PC-9 (cell line): ENCODE results near the gene IGLL5. TPM values are rescaled to one million over a fixed set of nuclear protein-coding genes. Genes with fewer than 3 reads are reported as not detected.

Source experiments
- BruUV-seq: library from RNA; stranded (reverse); fragments of 400-500 nt; replicated peaks from 2 replicates; lab custom pipeline; 2021; lab: Mats Ljungman, UMichigan
- CTCF ChIA-PET: fragments of 300-600 bp; sonication (Branson Sonifier 250); formaldehyde crosslinking; loops from one replicate; lab custom pipeline; 2022; ENCODE audit warnings: antibody characterized with exemption; lab: Charles Lee
- POLR2A ChIA-PET: fragments of 300-600 bp; sonication (Branson Sonifier 250); formaldehyde crosslinking; loops from one replicate; lab custom pipeline; 2022; ENCODE audit warnings: antibody characterized with exemption; ENCODE audit not compliant: unreplicated experiment; lab: Charles Lee
- DNase-seq, 2 experiments: peaks; one replicate each; pipeline versions ENCODE4 v3.0.0 to v3.0.0-alpha.2; 2015 to 2022; ENCODE audit warnings: mixed read lengths in 1 of 2
- H2AFZ ChIP-seq: fragments of 200-600 bp; sonication (generic); 2 replicates; pipeline ENCODE4 v1.8.1; 2017; ENCODE audit warnings: antibody characterized with exemption
- H3F3A ChIP-seq: fragments of 200-600 bp; sonication (generic); 2 replicates; pipeline ENCODE4 v1.8.1; 2017; ENCODE audit warnings: antibody characterized with exemption, mild to moderate bottlenecking, low read depth; ENCODE audit not compliant: insufficient read depth
- H3K27ac ChIP-seq: fragments of 200-600 bp; sonication (generic); 2 replicates; pipeline ENCODE4 v1.6.1; 2016; ENCODE audit warnings: mixed run types
- H3K27me3 ChIP-seq: fragments of 200-600 bp; sonication (generic); 2 replicates; pipeline ENCODE4 v1.6.1; 2016; ENCODE audit warnings: low read depth, mixed run types; ENCODE audit not compliant: insufficient read depth
- H3K36me3 ChIP-seq: fragments of 200-600 bp; sonication (generic); 2 replicates; pipeline ENCODE4 v1.6.1; 2016; ENCODE audit warnings: low read depth, mixed run types
- H3K4me1 ChIP-seq: fragments of 200-600 bp; sonication (generic); replicated peaks from 2 replicates; pipeline ENCODE4 v1.6.1; 2016; ENCODE audit warnings: mixed run types; ENCODE audit not compliant: insufficient read depth
- H3K4me2 ChIP-seq: fragments of 200-600 bp; sonication (generic); 2 replicates; pipeline ENCODE4 v1.6.1; 2017; ENCODE audit warnings: mixed run types
- H3K4me3 ChIP-seq: fragments of 200-600 bp; sonication (generic); 2 replicates; pipeline ENCODE4 v1.6.1; 2016; ENCODE audit warnings: mixed run types
- H3K79me2 ChIP-seq: fragments of 200-600 bp; sonication (generic); 2 replicates; pipeline ENCODE4 v1.6.1; 2017; ENCODE audit warnings: low read depth, mixed run types
- H3K9me2 ChIP-seq: fragments of 200-600 bp; sonication (generic); 2 replicates; pipeline ENCODE4 v1.8.1; 2017; ENCODE audit warnings: mild to moderate bottlenecking; ENCODE audit not compliant: insufficient read depth
- H3K9me3 ChIP-seq: fragments of 200-600 bp; sonication (generic); 2 replicates; pipeline ENCODE4 v1.8.1; 2016; ENCODE audit warnings: low read depth; ENCODE audit not compliant: insufficient read depth
- H4K20me1 ChIP-seq: fragments of 200-600 bp; sonication (generic); 2 replicates; pipeline ENCODE4 v1.8.1; 2017; ENCODE audit not compliant: insufficient read depth
- EZH2 ChIP-seq: fragments of 200-600 bp; sonication (generic); IDR thresholded peaks from 2 replicates; pipeline ENCODE4 v1.8.0; 2017; ENCODE audit warnings: antibody characterized with exemption, low read depth
- intact Hi-C: fragments of 100-400 bp; cut with micrococcal nuclease; formaldehyde crosslinking; loops from one replicate; pipeline ENCODE4 v1.10.0; 2022; ENCODE audit not compliant: unreplicated experiment
- total RNA-seq: library from RNA; stranded (reverse); gene quantifications from 2 replicates; pipeline ENCODE4 v1.2.3, GENCODE V29; 2021
- TF ChIP-seq, protein P1 (sequence below): fragments of 200-600 bp; sonication (generic); conservative IDR thresholded peaks from 2 replicates; pipeline ENCODE4 v1.6.1; 2017; ENCODE audit warnings: mixed run types, antibody characterized with exemption, mild to moderate bottlenecking, moderate library complexity

IGLL5 gene
- total RNA-seq, 1 experiment from 2014 or later: not detected

- H3K9me3 ChIP-seq: no peaks in the 10 kb centered on the region
- H3K27ac ChIP-seq: no peak overlapping the region
- no peak overlapping the region for H3K4me3 ChIP-seq
- TF ChIP-seq, protein P1, sequence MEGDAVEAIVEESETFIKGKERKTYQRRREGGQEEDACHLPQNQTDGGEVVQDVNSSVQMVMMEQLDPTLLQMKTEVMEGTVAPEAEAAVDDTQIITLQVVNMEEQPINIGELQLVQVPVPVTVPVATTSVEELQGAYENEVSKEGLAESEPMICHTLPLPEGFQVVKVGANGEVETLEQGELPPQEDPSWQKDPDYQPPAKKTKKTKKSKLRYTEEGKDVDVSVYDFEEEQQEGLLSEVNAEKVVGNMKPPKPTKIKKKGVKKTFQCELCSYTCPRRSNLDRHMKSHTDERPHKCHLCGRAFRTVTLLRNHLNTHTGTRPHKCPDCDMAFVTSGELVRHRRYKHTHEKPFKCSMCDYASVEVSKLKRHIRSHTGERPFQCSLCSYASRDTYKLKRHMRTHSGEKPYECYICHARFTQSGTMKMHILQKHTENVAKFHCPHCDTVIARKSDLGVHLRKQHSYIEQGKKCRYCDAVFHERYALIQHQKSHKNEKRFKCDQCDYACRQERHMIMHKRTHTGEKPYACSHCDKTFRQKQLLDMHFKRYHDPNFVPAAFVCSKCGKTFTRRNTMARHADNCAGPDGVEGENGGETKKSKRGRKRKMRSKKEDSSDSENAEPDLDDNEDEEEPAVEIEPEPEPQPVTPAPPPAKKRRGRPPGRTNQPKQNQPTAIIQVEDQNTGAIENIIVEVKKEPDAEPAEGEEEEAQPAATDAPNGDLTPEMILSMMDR: no peak
- no peak for TF ChIP-seq EZH2
- no TSS peak for BruUV-seq
- peaks cover 36% of the 10 kb centered on the region for H3K27me3 ChIP-seq
- no peak for DNase-seq
- ChIA-PET CTCF (no interaction called here), POLR2A (no interaction called here)
- no peaks in the 10 kb centered on the region for H3K79me2 ChIP-seq
- H3K4me2 ChIP-seq: no peak overlapping the region
- H3K9me2 ChIP-seq: no peaks in the 10 kb centered on the region
- no peaks in the 10 kb centered on the region for H3K4me1 ChIP-seq
- intact Hi-C loops: no loop called here
- H3K36me3 ChIP-seq: no peaks in the 10 kb centered on the region
- H3F3A ChIP-seq: no peaks in the 10 kb centered on the region
- H4K20me1 ChIP-seq: no peaks in the 10 kb centered on the region
- H2AFZ ChIP-seq: no peak overlapping the region
Observed at GRCh38 chr22:22866381-22867111, 21.1 kb upstream of the IGLL5 start.

DNA sequence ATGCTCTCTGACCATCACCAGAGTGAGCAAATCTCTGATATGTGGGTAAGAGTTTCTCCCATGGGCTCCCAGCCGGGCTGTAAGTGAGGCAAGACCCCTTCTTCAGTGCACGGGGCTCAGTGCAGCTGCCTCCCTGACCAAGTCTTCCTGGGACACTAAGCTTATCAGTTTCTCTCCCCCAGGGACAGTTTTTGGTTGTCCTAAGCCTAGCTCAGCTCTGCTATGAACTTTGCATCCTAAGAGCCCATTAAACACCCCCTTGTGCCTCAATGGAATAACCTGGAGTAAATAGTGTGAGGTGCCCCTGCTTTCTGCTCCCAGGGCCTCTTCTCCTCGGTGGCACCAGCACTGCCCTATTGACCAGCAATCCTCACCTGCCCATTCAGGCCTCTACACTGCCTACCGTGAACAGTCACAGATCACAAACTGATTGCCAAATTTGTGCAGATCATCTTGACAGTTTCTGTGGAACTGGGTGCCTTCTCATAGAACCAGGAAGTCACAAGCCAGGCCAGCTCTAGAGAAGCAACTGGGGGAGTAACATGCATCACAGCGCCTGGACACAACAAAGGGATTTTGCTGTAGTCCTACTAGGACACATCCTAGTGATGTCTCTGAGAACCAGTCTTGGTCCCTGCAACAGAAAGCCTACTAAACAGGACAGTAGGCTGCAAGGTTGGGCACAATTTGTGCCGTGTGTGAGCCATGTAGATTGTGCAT is 19.5 kb upstream of the IGLL5 start:
- Histone ChIP-seq H3K36me3 (no peaks in the 10 kb centered on the region), H3K27ac (no peak overlapping the region), H2AFZ (no peak overlapping the region), H3K9me2 (no peaks in the 10 kb centered on the region), H3F3A (no peaks in the 10 kb centered on the region), H3K9me3 (no peaks in the 10 kb centered on the region), H3K27me3 (peaks cover 35% of the 10 kb centered on the region), H3K4me2 (no peak overlapping the region), H3K79me2 (no peaks in the 10 kb centered on the region), H4K20me1 (no peaks in the 10 kb centered on the region), H3K4me1 (no peaks in the 10 kb centered on the region), H3K4me3 (no peak overlapping the region)
- DNase-seq: no peak
- TF ChIP-seq EZH2: no peak
- TF ChIP-seq, protein P1: no peak
- intact Hi-C loops: no loop called here
- POLR2A ChIA-PET: no interaction called here
- CTCF ChIA-PET: no interaction called here
- BruUV-seq: no TSS peak

DNA sequence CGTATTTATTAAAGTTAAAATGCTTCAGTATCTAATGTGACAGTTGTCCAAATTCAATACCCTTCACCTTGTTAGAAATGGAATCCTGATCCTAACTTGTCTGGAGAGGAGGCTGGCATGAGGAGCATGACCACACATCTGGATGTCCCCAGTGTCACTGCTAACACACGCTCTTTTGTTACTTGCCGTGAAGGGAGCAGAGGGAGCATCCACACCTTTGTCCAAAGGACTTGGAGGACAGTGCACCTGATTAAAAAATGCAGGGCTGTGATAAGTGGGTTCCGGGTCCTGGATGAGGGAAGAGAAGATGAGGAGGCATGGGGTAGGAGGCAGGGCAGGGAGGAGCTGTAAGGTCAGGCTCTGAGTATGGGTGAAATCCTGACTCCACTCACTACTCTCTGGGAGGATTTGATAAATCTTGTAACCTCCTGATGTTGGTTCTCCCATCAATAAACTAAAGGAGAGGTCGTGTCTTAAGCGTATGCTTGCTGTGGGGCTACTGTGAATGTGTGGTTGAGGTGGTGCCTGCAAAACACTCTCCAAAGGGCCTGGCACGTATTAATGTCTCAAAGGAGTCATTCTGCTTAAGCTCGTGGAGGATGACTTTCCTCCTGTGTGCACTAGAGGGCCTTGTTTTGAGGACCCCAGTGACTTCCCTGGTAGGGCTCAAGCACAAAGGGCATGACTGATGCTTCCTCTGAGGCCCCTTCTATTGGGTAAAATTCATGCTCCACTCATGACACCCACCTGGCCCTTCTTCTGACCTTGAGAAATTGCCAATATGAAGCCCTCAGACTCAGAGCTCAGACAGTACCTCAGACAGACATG is 16.8 kb upstream of the IGLL5 start:
- intact Hi-C loops: no loop called here
- POLR2A ChIA-PET: no interaction called here
- CTCF ChIA-PET: no interaction called here

More for the DNA sequence above, 16.8 kb upstream of the IGLL5 start:
- Histone ChIP-seq H3K4me3 (no peak overlapping the region), H3K9me2 (no peaks in the 10 kb centered on the region), H3K4me2 (no peak overlapping the region), H3F3A (no peaks in the 10 kb centered on the region), H3K36me3 (no peaks in the 10 kb centered on the region), H3K4me1 (no peaks in the 10 kb centered on the region), H3K9me3 (no peaks in the 10 kb centered on the region), H3K27ac (no peak overlapping the region), H4K20me1 (no peaks in the 10 kb centered on the region), H3K27me3 (peaks cover 31% of the 10 kb centered on the region), H2AFZ (no peak overlapping the region), H3K79me2 (no peaks in the 10 kb centered on the region)
- no peak for DNase-seq
- no TSS peak for BruUV-seq
- TF ChIP-seq, protein P1: no peak
- no peak for TF ChIP-seq EZH2
